ENCODE results near the gene EXOC5.

Gene EXOC5

GRCh38 chr14:57291692-57292647 lies 23.3 kb upstream of the EXOC5 start:
- no peaks in the 10 kb centered on the region for H3K4me1 ChIP-seq (ENCODE audit: control insufficient read depth, insufficient read depth, low read length)
- H3K9ac ChIP-seq (ENCODE audit: low read length in 2 of 2), result no peak overlapping the region
- H3K4me3 ChIP-seq (ENCODE audit: low read length in 2 of 2), result no peak overlapping the region
- no peaks in the 10 kb centered on the region for H3K27me3 ChIP-seq (ENCODE audit: control insufficient read depth in 1 of 2, insufficient read depth in 2 of 2, low read length in 2 of 2)
- H3K9me3 ChIP-seq (ENCODE audit: control insufficient read depth in 2 of 2, low read length in 2 of 2), result no peaks in the 10 kb centered on the region
- H3K36me3 ChIP-seq (ENCODE audit: control insufficient read depth in 2 of 2, insufficient read depth in 2 of 2, low read length in 2 of 2), result peaks cover 0 to 10% of the 10 kb centered on the region in 2 donors
- no peak overlapping the region for H3K27ac ChIP-seq (ENCODE audit: low read length)

- H3K9me3 ChIP-seq (ENCODE audit: control insufficient read depth in 2 of 2, low read length in 2 of 2), result no peaks in the 10 kb centered on the region
- no peak overlapping the region for H3K9ac ChIP-seq (ENCODE audit: low read length in 2 of 2)
- H3K4me1 ChIP-seq (ENCODE audit: control insufficient read depth, insufficient read depth, low read length), result no peaks in the 10 kb centered on the region
- no peak overlapping the region for H3K27ac ChIP-seq (ENCODE audit: low read length)
- peaks cover under 1 to 11% of the 10 kb centered on the region in 2 donors for H3K36me3 ChIP-seq (ENCODE audit: control insufficient read depth in 2 of 2, insufficient read depth in 2 of 2, low read length in 2 of 2)
- H3K4me3 ChIP-seq (ENCODE audit: low read length in 2 of 2), result no peak overlapping the region
- H3K27me3 ChIP-seq (ENCODE audit: control insufficient read depth in 1 of 2, insufficient read depth in 2 of 2, low read length in 2 of 2), result no peaks in the 10 kb centered on the region
Observed at GRCh38 chr14:57290751-57291150, 22.0 kb upstream of the EXOC5 start.

- Histone ChIP-seq H3K36me3 (ENCODE audit: control insufficient read depth in 2 of 2, insufficient read depth in 2 of 2, low read length in 2 of 2) (peaks cover 11 to 13% of the 10 kb centered on the region in 2 donors), H3K4me3 (ENCODE audit: low read length in 2 of 2) (no peak overlapping the region), H3K9ac (ENCODE audit: low read length in 2 of 2) (no peak overlapping the region), H3K9me3 (ENCODE audit: control insufficient read depth in 2 of 2, low read length in 2 of 2) (no peaks in the 10 kb centered on the region), H3K27ac (ENCODE audit: low read length) (no peak overlapping the region), H3K27me3 (ENCODE audit: control insufficient read depth in 1 of 2, insufficient read depth in 2 of 2, low read length in 2 of 2) (no peaks in the 10 kb centered on the region), H3K4me1 (ENCODE audit: control insufficient read depth, insufficient read depth, low read length) (no peaks in the 10 kb centered on the region)
Observed at GRCh38 chr14:57287745-57288144, 19.0 kb upstream of the EXOC5 start.

DNA sequence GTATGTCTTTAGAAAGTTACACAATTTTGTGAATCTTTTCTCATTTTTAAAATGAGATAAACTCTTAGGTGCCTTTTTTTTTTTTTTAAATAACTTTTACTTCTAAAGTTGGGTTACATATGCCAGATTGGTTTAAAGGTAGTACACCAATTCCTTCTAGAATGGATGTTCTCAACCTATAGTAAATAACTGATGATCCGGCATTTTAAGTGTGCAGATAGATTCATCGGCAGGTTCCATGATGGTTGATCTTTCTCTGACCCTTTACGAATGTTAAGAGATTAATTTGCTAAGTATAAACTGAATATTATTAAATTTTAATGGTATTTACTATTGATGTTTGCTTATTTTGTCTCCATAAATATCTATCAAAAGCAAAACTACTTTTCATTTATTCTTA lies 8.4 kb upstream of the EXOC5 start:
- no peaks in the 10 kb centered on the region for H3K9me3 ChIP-seq (ENCODE audit: control insufficient read depth in 2 of 2, low read length in 2 of 2)
- no peak overlapping the region for H3K27ac ChIP-seq (ENCODE audit: low read length)
- H3K9ac ChIP-seq (ENCODE audit: low read length in 2 of 2), result no peak overlapping the region
- no peak overlapping the region for H3K4me3 ChIP-seq (ENCODE audit: low read length in 2 of 2)
- no peaks in the 10 kb centered on the region for H3K4me1 ChIP-seq (ENCODE audit: control insufficient read depth, insufficient read depth, low read length)
- peaks cover 14 to 16% of the 10 kb centered on the region in 2 donors for H3K36me3 ChIP-seq (ENCODE audit: control insufficient read depth in 2 of 2, insufficient read depth in 2 of 2, low read length in 2 of 2)
- H3K27me3 ChIP-seq (ENCODE audit: control insufficient read depth in 1 of 2, insufficient read depth in 2 of 2, low read length in 2 of 2), result no peaks in the 10 kb centered on the region

DNA sequence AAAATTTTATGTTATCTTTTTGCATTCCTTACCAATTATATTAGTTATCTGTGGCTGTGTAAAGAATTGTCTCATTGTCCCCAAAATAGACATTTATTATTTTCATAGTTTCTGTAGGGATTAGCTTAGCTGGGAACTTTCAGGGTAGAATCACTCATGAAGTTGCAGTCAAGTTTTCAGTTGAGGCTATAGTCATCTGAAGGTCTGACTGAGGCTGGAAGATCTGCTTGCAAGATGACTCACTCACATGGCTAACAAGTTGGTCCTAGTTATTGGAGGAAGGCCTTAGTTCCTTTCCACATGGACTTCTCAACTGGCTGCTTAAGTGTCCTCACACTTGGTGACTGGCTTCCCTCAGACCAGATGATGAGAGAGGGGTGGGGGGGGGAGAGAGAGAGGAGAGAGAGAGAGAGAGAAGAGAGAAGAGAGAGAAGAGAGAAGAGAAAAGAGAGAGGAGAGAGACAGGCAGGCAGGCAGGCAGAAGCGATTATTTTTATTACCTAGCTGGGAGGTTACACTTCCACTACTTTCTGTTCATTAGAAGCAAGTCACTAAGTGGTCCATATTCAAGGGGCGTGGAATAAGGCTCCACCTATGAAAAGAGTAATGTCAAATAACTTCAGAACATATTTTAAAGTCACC lies 6.4 kb upstream of the EXOC5 start:
- no peaks in the 10 kb centered on the region for H3K27me3 ChIP-seq (ENCODE audit: control insufficient read depth in 1 of 2, insufficient read depth in 2 of 2, low read length in 2 of 2)
- no peak overlapping the region for H3K27ac ChIP-seq (ENCODE audit: low read length)
- no peaks in the 10 kb centered on the region for H3K9me3 ChIP-seq (ENCODE audit: control insufficient read depth in 2 of 2, low read length in 2 of 2)
- H3K36me3 ChIP-seq (ENCODE audit: control insufficient read depth in 2 of 2, insufficient read depth in 2 of 2, low read length in 2 of 2), result peaks cover 8% of the 10 kb centered on the region in 2 donors
- no peak overlapping the region for H3K4me3 ChIP-seq (ENCODE audit: low read length in 2 of 2)
- no peak overlapping the region for H3K9ac ChIP-seq (ENCODE audit: low read length in 2 of 2)
- H3K4me1 ChIP-seq (ENCODE audit: control insufficient read depth, insufficient read depth, low read length), result no peaks in the 10 kb centered on the region

- no peaks in the 10 kb centered on the region for H3K9me3 ChIP-seq (ENCODE audit: control insufficient read depth in 2 of 2, low read length in 2 of 2)
- peaks cover 8% of the 10 kb centered on the region in 2 donors for H3K36me3 ChIP-seq (ENCODE audit: control insufficient read depth in 2 of 2, insufficient read depth in 2 of 2, low read length in 2 of 2)
- H3K27me3 ChIP-seq (ENCODE audit: control insufficient read depth in 1 of 2, insufficient read depth in 2 of 2, low read length in 2 of 2), result no peaks in the 10 kb centered on the region
- H3K9ac ChIP-seq (ENCODE audit: low read length in 2 of 2), result no peak overlapping the region
- H3K4me1 ChIP-seq (ENCODE audit: control insufficient read depth, insufficient read depth, low read length), result no peaks in the 10 kb centered on the region
- no peak overlapping the region for H3K27ac ChIP-seq (ENCODE audit: low read length)
- no peak overlapping the region for H3K4me3 ChIP-seq (ENCODE audit: low read length in 2 of 2)
Observed at GRCh38 chr14:57274551-57274950, 5.8 kb upstream of the EXOC5 start.

- Histone ChIP-seq H3K9me3 (ENCODE audit: control insufficient read depth in 2 of 2, low read length in 2 of 2) (no peaks in the 10 kb centered on the region), H3K9ac (ENCODE audit: low read length in 2 of 2) (no peak overlapping the region), H3K4me1 (ENCODE audit: control insufficient read depth, insufficient read depth, low read length) (peaks cover 3% of the 10 kb centered on the region), H3K36me3 (ENCODE audit: control insufficient read depth in 2 of 2, insufficient read depth in 2 of 2, low read length in 2 of 2) (peaks cover 3 to 5% of the 10 kb centered on the region in 2 donors), H3K27ac (ENCODE audit: low read length) (no peak overlapping the region), H3K27me3 (ENCODE audit: control insufficient read depth in 1 of 2, insufficient read depth in 2 of 2, low read length in 2 of 2) (no peaks in the 10 kb centered on the region), H3K4me3 (ENCODE audit: low read length in 2 of 2) (no peak overlapping the region)
Observed at GRCh38 chr14:57273236-57273635, 4.5 kb upstream of the EXOC5 start.

GRCh38 chr14:57266065-57266464 lies 2.6 kb downstream of the EXOC5 start:
- Histone ChIP-seq H3K4me1 (ENCODE audit: control insufficient read depth, insufficient read depth, low read length) (peaks cover 7% of the 10 kb centered on the region), H3K36me3 (ENCODE audit: control insufficient read depth in 2 of 2, insufficient read depth in 2 of 2, low read length in 2 of 2) (no peaks in the 10 kb centered on the region), H3K4me3 (ENCODE audit: low read length in 2 of 2) (no peak overlapping the region), H3K9ac (ENCODE audit: low read length in 2 of 2) (no peak overlapping the region), H3K27ac (ENCODE audit: low read length) (no peak overlapping the region), H3K9me3 (ENCODE audit: control insufficient read depth in 2 of 2, low read length in 2 of 2) (no peaks in the 10 kb centered on the region), H3K27me3 (ENCODE audit: control insufficient read depth in 1 of 2, insufficient read depth in 2 of 2, low read length in 2 of 2) (no peaks in the 10 kb centered on the region)

DNA sequence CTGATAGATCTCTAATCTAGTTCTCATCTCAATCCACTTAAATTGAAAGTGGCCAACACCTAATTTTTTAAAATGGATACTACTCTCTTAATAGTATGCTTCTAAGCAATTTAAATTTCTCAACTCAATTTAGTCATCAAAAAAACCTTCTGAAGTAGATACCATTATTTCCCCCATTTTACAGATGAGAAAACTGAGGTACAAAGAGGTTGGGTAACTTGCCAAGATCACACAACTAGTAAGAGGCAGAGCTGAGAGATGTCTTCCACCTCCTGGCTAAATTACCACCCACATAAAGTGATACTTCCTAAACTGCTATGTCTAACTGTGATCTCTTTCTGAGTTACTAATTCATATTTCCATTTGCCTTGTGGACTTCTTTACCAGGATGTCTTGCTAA lies 6.6 kb downstream of the EXOC5 start:
- H3K9ac ChIP-seq (ENCODE audit: low read length in 2 of 2), result no peak overlapping the region
- H3K27ac ChIP-seq (ENCODE audit: low read length), result no peak overlapping the region
- H3K9me3 ChIP-seq (ENCODE audit: control insufficient read depth in 2 of 2, low read length in 2 of 2), result no peaks in the 10 kb centered on the region
- no peaks in the 10 kb centered on the region for H3K36me3 ChIP-seq (ENCODE audit: control insufficient read depth in 2 of 2, insufficient read depth in 2 of 2, low read length in 2 of 2)
- no peaks in the 10 kb centered on the region for H3K27me3 ChIP-seq (ENCODE audit: control insufficient read depth in 1 of 2, insufficient read depth in 2 of 2, low read length in 2 of 2)
- H3K4me3 ChIP-seq (ENCODE audit: low read length in 2 of 2), result no peak overlapping the region
- H3K4me1 ChIP-seq (ENCODE audit: control insufficient read depth, insufficient read depth, low read length), result peaks cover 3% of the 10 kb centered on the region

- no peak overlapping the region for H3K27ac ChIP-seq (ENCODE audit: low read length)
- no peak overlapping the region for H3K4me3 ChIP-seq (ENCODE audit: low read length in 2 of 2)
- no peaks in the 10 kb centered on the region for H3K27me3 ChIP-seq (ENCODE audit: control insufficient read depth in 1 of 2, insufficient read depth in 2 of 2, low read length in 2 of 2)
Observed at GRCh38 chr14:57261604-57262003, 7.1 kb downstream of the EXOC5 start.

DNA sequence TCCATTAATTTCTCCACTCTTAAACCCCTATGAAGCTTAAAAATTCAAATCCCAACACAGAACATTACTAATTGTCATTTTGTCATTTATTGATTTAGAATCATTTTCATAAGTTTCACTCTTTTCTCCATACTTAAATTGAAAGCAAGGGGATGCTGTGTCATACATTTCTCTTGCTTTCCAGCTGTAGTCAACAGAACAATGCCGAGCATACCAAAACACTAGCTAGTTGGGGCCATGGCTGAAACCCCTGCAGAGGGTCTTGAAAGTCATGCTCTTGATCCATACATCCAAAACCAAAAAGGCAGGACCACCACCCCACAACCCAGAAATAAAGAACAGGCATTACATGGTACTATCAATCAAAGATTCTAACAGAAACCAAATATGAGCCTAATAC lies 9.0 kb downstream of the EXOC5 start:
- no peak overlapping the region for H3K4me3 ChIP-seq (ENCODE audit: low read length in 2 of 2)
- peaks cover 0 to 2% of the 10 kb centered on the region in 2 donors for H3K36me3 ChIP-seq (ENCODE audit: control insufficient read depth in 2 of 2, insufficient read depth in 2 of 2, low read length in 2 of 2)
- H3K9me3 ChIP-seq (ENCODE audit: control insufficient read depth in 2 of 2, low read length in 2 of 2), result no peaks in the 10 kb centered on the region
- no peak overlapping the region for H3K9ac ChIP-seq (ENCODE audit: low read length in 2 of 2)
- H3K27ac ChIP-seq (ENCODE audit: low read length), result no peak overlapping the region
- peaks cover 3% of the 10 kb centered on the region for H3K4me1 ChIP-seq (ENCODE audit: control insufficient read depth, insufficient read depth, low read length)
- H3K27me3 ChIP-seq (ENCODE audit: control insufficient read depth in 1 of 2, insufficient read depth in 2 of 2, low read length in 2 of 2), result no peaks in the 10 kb centered on the region

More at GRCh38 chr14:57261604-57262003, 7.1 kb downstream of the EXOC5 start:
- no peak overlapping the region for H3K9ac ChIP-seq (ENCODE audit: low read length in 2 of 2)
- no peaks in the 10 kb centered on the region for H3K9me3 ChIP-seq (ENCODE audit: control insufficient read depth in 2 of 2, low read length in 2 of 2)
- peaks cover 3% of the 10 kb centered on the region for H3K4me1 ChIP-seq (ENCODE audit: control insufficient read depth, insufficient read depth, low read length)
- no peaks in the 10 kb centered on the region for H3K36me3 ChIP-seq (ENCODE audit: control insufficient read depth in 2 of 2, insufficient read depth in 2 of 2, low read length in 2 of 2)
